Glutamatergic neuron (in vitro differentiated cells): ENCODE measurements around the gene ZNF227. TPM values are rescaled to one million over a fixed set of nuclear protein-coding genes. Genes with fewer than 3 reads are reported as not detected.
"Not testable (repeated sequence)": the region's sequence is repeated elsewhere in the genome, so short reads cannot be mapped to it uniquely, and the experiment has no call there.

ENCODE experiments used
- DNase-seq: peaks from one replicate; pipeline ENCODE4 v3.0.0; 2022
- H3K27ac Mint-ChIP-seq: one replicate; pipeline ENCODE4 v1.8.0; 2020; ENCODE audit warnings: mild to moderate bottlenecking, mixed read lengths, inconsistent platforms; ENCODE audit not compliant: unreplicated experiment
- H3K27me3 Mint-ChIP-seq: one replicate; pipeline ENCODE4 v1.8.0; 2020; ENCODE audit warnings: mild to moderate bottlenecking, moderate library complexity, mixed read lengths, inconsistent platforms; ENCODE audit not compliant: unreplicated experiment
- H3K36me3 Mint-ChIP-seq: one replicate; pipeline ENCODE4 v1.8.0; 2020; ENCODE audit warnings: mild to moderate bottlenecking, mixed read lengths, inconsistent platforms; ENCODE audit not compliant: unreplicated experiment
- H3K4me1 Mint-ChIP-seq: one replicate; pipeline ENCODE4 v1.8.0; 2020; ENCODE audit warnings: mild to moderate bottlenecking, low read depth, mixed read lengths, inconsistent platforms; ENCODE audit not compliant: unreplicated experiment
- H3K4me3 Mint-ChIP-seq: one replicate; pipeline ENCODE4 v1.8.0; 2020; ENCODE audit warnings: mild to moderate bottlenecking, mixed read lengths, inconsistent platforms; ENCODE audit not compliant: unreplicated experiment
- H3K9me3 Mint-ChIP-seq: one replicate; pipeline ENCODE4 v1.8.0; 2020; ENCODE audit warnings: mild to moderate bottlenecking, moderate library complexity, mixed read lengths, inconsistent platforms; ENCODE audit not compliant: unreplicated experiment
- total RNA-seq: library from RNA; stranded (reverse); fragmentation: NEBNext Ultra II Directional; extraction: Animal tissue kit (Norgen Biotek cat#: 25700); gene quantifications from one replicate; pipeline ENCODE4 v1.2.1, GENCODE V29; 2021; ENCODE audit not compliant: unreplicated experiment
- TF ChIP-seq, protein P1 (sequence below): fragments of 200-600 bp; sonication (generic); IDR thresholded peaks from one replicate; pipeline ENCODE4 v1.5.0; 2021; ENCODE audit not compliant: partially characterized antibody, unreplicated experiment

Gene ZNF227
- total RNA-seq, 1 donor from 2014 or later, result 26.4 TPM

DNA sequence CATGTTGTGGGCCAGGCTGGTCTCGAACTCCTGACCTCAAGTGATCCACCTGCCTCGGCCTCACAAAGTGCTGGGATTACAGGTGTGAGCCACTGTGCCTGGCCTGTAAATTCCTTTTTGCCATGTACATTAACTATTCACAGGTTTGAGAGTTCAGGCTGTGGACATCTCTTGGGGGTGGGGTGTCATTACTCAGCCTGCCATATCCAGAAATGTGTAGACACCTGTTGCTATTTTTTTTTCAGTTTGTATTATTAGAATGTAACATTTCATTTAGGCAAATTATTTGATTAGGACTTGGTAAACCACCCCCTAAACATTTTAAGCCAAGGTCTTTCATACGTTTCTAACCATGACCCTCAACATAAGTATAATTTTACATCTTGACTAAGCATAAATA lies 20.5 kb downstream of the ZNF227 start:
- peaks cover 59% of the 10 kb centered on the region for H3K36me3 Mint-ChIP-seq
- H3K4me1 Mint-ChIP-seq, result no peaks in the 10 kb centered on the region
- TF ChIP-seq, protein P1, sequence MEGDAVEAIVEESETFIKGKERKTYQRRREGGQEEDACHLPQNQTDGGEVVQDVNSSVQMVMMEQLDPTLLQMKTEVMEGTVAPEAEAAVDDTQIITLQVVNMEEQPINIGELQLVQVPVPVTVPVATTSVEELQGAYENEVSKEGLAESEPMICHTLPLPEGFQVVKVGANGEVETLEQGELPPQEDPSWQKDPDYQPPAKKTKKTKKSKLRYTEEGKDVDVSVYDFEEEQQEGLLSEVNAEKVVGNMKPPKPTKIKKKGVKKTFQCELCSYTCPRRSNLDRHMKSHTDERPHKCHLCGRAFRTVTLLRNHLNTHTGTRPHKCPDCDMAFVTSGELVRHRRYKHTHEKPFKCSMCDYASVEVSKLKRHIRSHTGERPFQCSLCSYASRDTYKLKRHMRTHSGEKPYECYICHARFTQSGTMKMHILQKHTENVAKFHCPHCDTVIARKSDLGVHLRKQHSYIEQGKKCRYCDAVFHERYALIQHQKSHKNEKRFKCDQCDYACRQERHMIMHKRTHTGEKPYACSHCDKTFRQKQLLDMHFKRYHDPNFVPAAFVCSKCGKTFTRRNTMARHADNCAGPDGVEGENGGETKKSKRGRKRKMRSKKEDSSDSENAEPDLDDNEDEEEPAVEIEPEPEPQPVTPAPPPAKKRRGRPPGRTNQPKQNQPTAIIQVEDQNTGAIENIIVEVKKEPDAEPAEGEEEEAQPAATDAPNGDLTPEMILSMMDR, result no peak
- H3K27ac Mint-ChIP-seq, result no peak overlapping the region
- no peaks in the 10 kb centered on the region for H3K27me3 Mint-ChIP-seq
- no peak for DNase-seq
- no peak overlapping the region for H3K4me3 Mint-ChIP-seq
- peaks cover 10% of the 10 kb centered on the region for H3K9me3 Mint-ChIP-seq

DNA sequence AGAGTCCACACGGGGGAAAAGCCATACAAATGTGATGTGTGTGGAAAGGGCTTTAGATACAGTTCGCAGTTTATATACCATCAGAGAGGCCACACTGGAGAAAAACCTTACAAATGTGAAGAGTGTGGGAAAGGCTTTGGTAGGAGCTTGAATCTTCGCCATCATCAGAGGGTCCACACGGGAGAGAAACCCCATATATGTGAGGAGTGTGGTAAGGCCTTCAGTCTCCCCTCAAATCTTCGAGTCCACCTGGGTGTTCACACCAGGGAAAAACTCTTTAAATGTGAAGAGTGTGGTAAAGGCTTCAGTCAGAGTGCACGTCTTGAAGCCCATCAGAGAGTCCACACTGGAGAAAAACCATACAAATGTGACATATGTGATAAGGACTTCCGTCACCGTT lies 24.1 kb downstream of the ZNF227 start:
- H3K4me3 Mint-ChIP-seq, result no peak overlapping the region
- no peaks in the 10 kb centered on the region for H3K27me3 Mint-ChIP-seq
- H3K27ac Mint-ChIP-seq, result no peak overlapping the region
- H3K4me1 Mint-ChIP-seq, result no peaks in the 10 kb centered on the region
- peaks cover 1% of the 10 kb centered on the region for H3K9me3 Mint-ChIP-seq
- H3K36me3 Mint-ChIP-seq, result peaks cover 45% of the 10 kb centered on the region
- DNase-seq, result no peak
- TF ChIP-seq, protein P1, result no peak

DNA sequence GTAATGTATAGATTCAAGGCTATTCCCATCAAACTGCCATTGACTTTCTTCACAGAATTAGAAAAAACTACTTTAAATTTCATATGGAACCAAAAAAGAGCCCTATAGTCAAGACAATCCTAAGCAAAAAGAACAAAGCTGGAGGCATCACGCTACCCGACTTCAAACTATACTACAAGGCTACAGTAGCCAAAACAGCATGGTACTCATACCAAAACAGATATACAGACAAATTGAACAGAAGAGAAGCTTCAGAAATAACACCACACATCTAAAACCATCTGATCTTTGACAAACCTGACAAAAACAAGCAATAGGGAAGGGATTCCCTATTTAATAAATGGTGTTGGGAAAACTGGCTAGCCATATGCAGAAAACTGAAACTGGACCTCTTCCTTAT lies 40.0 kb downstream of the ZNF227 start:
- H3K4me1 Mint-ChIP-seq, H3K27ac Mint-ChIP-seq, H3K27me3 Mint-ChIP-seq, H3K4me3 Mint-ChIP-seq, DNase-seq: not testable (repeated sequence)
- Mint-ChIP-seq H3K36me3 (peaks cover 54% of the 10 kb centered on the region), H3K9me3 (peaks cover 32% of the 10 kb centered on the region)

DNA sequence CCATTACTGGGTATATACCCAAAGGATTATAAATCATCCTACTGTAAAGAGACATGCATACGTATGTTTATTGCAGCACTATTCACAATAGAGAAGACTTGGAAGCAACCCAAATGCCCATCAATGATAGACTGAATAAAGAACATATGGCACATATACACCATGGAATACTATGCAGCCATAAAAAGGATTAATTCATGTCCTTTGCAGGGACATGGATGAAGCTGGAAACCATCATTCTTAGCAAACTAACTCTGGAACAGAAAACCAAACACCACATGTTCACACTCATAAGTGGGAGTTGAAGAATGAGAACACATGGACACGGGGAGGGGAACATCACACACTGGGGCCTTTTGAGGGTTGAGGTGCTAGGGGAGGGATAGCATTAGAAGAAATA lies 41.1 kb downstream of the ZNF227 start:
- H3K27ac Mint-ChIP-seq, H3K27me3 Mint-ChIP-seq, H3K4me1 Mint-ChIP-seq, H3K4me3 Mint-ChIP-seq, DNase-seq: not testable (repeated sequence)
- peaks cover 32% of the 10 kb centered on the region for H3K9me3 Mint-ChIP-seq
- H3K36me3 Mint-ChIP-seq, result peaks cover 53% of the 10 kb centered on the region

DNA sequence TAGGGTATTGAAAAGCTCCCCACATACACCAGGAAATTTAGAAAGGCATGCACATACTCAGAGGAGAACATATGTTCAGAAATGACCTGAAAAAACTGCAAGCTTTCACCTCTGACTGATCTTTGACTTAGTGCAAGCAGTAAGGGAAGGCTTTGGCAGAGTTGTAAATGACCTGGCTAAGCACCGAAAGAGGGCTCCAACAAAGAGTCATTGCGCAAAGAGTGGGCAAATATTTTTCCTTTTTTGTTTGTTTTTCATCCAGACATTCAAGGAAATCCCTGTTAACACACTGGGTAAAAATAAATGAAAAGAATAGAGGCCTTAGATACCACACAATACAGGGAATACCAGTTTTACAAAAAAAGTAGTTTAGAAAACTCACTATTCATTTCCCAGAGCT lies 42.2 kb downstream of the ZNF227 start:
- Mint-ChIP-seq H3K27ac (no peak overlapping the region), H3K36me3 (peaks cover 49% of the 10 kb centered on the region)

DNA sequence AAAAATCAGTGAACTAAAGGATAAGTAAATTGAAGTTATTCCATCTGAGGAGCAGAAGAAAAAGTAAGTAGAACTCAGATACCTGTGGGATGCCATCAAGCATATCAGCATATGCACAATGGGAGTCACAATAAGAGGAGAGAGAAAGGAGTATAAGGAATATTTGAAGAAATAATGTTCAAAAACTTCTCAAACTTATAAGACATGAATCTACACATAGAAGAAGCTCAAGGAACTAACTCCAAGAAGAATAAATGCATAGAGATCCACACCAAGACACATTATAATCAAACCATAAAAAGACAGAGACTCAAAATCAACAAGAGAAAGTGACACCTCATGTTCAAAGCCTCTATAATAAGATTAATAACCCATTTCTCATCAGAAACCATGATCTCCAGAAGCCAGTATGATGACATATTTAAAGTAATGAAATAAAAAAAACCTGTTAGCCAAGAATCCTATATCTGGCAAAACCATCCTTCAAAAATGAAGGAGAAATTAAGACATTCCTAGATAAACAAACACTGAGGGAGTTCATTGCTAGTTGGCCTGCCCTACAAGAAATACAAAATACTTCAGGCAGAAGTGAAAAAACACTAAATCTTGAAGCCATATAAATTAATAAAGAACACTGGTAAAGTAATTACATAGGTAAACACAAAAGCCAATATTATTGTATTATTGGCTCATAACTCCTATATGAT lies 43.5 kb downstream of the ZNF227 start:
- no peak overlapping the region for H3K27ac Mint-ChIP-seq
- no peaks in the 10 kb centered on the region for H3K27me3 Mint-ChIP-seq
- peaks cover 36% of the 10 kb centered on the region for H3K36me3 Mint-ChIP-seq

More for the DNA sequence above, 42.2 kb downstream of the ZNF227 start:
- TF ChIP-seq, protein P1, result no peak
- H3K4me1 Mint-ChIP-seq, result no peaks in the 10 kb centered on the region
- H3K4me3 Mint-ChIP-seq, result no peak overlapping the region
- no peak for DNase-seq
- H3K9me3 Mint-ChIP-seq, result peaks cover 29% of the 10 kb centered on the region
- no peaks in the 10 kb centered on the region for H3K27me3 Mint-ChIP-seq

More for the DNA sequence above, 43.5 kb downstream of the ZNF227 start:
- H3K9me3 Mint-ChIP-seq, result peaks cover 29% of the 10 kb centered on the region
- TF ChIP-seq, protein P1, result no peak
- H3K4me1 Mint-ChIP-seq, result no peaks in the 10 kb centered on the region
- DNase-seq, result no peak
- no peak overlapping the region for H3K4me3 Mint-ChIP-seq
